Hematopoietic multipotent progenitor cell treated with erythropoietin and hydrocortisone succinate and interleukin-3 and kit ligand, for 17 days (in vitro differentiated cells): Measurements from ENCODE around the gene SCYL2.

Experiments
- DNase-seq: peaks from one replicate; pipeline ENCODE4 v3.0.0-alpha.2; 2015; ENCODE audit warnings: low spot score

SCYL2 gene

GRCh38 chr12:100375038-100375735 is 108.2 kb downstream of the SCYL2 start:
- DNase-seq: no peak

GRCh38 chr12:100376161-100376560 is 109.2 kb downstream of the SCYL2 start:
- no peak for DNase-seq

GRCh38 chr12:100381379-100381778 is 114.4 kb downstream of the SCYL2 start:
- DNase-seq: no peak

- no peak for DNase-seq
Measured at GRCh38 chr12:100382338-100382737, 115.4 kb downstream of the SCYL2 start.

GRCh38 chr12:100383586-100384558 is 116.9 kb downstream of the SCYL2 start:
- DNase-seq: no peak

DNA sequence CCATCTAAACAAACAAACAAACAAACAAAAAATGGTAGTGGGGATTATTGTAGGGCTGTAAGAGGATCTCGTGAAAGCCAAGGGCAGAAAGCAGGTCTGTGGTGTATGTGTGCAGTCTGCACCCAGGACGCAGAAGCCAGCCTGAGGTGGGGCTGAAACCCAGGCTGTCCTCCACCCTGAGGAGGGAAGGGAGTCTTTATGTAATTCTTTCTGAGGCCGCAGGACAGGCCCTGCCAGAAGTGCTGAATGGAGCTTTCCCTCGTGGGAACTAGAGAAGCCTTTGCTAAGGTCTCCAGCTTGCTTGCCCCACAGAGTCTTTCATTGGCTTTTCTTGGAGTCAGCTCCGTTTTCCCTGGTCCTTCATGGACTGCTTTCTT is 117.6 kb downstream of the SCYL2 start:
- DNase-seq: no peak

DNA sequence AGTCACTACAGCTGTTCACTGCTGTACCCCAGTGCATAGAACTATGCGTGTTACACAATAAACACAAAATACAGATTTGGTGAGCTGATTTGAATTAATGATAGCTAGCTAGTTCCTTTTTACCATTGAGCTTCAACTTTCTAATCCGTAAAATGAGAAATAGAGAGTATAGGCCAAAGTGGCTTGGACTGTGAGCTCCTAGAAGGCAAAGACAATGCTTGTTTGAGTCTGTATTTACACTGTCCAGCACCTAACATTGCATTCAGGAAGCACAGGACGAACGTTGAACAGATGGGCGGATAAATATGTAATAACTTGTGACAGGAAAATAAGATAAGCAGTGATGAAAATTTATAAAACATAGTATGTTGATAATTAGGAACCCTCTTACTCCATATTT is 121.4 kb downstream of the SCYL2 start:
- DNase-seq: no peak
